Measurements from ENCODE around the gene AARS1.
"Not testable (repeated sequence)": the region's sequence is repeated elsewhere in the genome, so short reads cannot be mapped to it uniquely, and the experiment has no call there.

AARS1 gene

DNA sequence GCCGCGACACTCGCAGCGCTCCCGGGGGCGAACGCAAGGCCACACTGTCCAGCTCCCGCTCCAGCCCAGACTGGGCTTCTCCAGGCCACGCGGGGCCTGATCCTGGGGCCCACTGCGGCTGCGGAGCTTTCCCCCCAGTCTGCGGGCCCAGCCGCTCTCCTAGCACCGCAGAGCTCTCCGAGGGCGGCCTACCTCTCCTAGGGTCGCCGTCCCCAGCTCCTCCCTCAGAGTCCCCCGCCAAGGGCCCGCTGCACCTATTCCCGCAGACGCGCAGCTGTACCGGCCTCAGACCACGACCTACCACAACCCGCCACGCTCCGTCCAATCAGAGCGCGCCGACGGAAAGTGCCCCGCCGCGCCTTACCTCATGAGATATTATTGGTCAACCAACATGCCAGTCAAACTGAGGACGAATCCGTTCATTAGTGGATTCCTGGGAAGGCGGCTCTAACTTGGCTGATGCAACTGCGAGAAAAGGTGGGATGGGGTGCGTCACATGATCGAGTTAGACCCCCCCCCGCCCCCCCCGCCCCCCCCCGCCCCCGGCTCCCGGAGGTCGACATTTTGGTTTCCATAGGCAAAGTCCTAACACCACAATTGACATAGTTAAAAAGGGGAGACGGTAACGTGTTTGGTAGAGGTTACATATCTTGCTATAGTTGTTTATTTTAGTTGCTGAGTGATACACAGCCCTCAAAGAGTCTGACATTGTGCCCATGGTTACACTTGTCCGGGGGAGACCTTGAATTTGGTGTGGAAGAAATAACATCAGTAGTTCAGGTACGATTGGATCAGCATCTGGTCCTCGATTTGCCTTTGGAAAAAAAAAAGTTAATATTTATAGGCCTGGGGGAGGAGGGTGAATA lies at the start of gene AARS1:
Gene AARS1, minus strand, starts transcription at position 278 of the 866 bp plus-strand sequence. CDS start 6,743 bp downstream, outside the sequence.
- DNase-seq (ENCODE audit: low read depth in 2 of 2): peak; percentile 86 to 92

DNA sequence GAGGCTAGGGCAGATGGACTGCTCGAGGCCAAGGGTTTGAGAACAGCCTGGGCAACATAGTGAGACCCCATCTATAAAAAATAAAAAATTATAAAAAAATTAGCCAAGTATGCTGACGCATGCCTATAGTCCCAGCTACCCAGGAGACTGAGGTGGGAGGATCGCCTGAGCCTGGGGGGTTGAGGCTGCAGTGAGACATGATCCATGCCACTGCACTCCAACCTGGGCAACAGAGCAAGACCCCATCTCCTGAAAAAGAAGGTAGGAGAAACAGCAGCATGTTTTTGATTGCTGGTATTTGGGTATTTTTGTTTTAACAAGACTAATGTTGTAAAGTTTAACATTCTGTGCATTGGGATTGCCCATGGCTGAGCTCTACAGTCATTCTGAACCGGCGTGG lies 48.5 kb upstream of the AARS1 start:
- DNase-seq (ENCODE audit: low read depth in 2 of 2): no peak

DNA sequence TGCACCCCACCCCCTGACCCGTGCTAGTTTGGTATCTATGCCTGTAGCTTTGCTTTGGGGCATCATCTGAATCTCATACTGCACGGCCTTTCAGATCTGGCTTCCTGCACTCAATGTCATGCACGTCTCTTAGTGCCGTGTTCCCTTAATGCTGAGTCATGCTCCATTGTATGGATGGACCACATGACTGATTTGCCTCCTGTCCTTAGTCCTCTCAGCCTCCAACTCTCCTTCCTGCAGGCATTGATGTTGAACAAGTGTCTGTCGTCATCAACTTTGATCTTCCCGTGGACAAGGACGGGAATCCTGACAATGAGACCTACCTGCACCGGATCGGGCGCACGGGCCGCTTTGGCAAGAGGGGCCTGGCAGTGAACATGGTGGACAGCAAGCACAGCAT lies 43.4 kb upstream of the AARS1 start:
- DNase-seq (ENCODE audit: low read depth in 2 of 2): not testable (repeated sequence)

DNA sequence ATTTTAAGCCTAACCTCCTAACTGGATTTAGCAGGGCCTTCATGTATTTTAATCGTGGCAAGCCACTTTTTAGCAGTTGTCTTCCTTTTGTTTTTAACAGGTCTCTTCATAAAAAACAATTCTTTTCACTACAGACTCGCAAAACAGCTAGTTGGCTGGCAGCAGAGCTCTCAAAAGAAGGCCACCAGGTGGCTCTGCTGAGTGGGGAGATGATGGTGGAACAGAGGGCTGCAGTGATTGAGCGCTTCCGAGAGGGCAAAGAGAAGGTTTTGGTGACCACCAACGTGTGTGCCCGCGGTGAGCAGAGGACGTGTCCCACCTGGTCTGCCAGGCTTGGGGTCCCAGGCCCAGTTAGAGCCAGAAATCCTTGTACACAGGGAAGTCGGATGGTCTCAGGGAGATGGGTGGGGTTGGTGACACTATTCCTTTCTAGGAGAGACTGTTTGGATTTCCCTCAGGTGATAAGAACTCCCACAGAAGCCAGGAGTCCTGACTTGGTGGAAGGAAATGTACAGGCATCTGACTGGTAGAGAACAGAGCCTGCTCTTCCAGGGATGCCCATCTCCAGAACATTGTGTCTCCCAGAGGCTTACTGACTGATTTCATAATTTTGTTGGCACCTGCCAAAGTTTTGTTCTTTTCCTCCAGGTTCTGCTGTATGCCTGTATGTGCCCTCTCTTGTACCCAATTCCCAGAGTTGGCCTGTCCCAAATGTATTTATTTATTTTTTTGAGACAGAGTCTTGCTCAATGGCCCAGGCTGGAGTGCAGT lies 42.5 kb upstream of the AARS1 start:
- DNase-seq (ENCODE audit: low read depth in 2 of 2): no peak

DNA sequence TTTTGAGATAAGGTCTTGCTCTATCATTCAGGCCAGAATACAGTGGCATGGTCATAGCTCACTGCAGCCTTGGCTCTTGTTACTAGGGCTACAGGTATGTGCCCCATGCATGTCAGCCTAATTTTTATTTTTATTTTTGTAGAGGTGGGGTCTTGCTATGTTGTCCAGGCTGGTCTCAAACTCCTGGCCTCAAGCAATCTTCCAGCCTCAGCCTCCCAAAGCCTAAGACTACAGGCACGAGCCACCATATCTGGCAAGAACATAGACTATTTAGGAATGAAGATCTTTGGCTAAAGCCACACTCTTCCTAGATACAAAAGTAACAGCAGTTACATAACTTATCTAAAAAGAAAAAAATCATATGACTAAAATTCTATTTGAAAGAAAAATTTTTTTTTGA lies 41.8 kb upstream of the AARS1 start:
- DNase-seq (ENCODE audit: low read depth in 2 of 2): no peak

DNA sequence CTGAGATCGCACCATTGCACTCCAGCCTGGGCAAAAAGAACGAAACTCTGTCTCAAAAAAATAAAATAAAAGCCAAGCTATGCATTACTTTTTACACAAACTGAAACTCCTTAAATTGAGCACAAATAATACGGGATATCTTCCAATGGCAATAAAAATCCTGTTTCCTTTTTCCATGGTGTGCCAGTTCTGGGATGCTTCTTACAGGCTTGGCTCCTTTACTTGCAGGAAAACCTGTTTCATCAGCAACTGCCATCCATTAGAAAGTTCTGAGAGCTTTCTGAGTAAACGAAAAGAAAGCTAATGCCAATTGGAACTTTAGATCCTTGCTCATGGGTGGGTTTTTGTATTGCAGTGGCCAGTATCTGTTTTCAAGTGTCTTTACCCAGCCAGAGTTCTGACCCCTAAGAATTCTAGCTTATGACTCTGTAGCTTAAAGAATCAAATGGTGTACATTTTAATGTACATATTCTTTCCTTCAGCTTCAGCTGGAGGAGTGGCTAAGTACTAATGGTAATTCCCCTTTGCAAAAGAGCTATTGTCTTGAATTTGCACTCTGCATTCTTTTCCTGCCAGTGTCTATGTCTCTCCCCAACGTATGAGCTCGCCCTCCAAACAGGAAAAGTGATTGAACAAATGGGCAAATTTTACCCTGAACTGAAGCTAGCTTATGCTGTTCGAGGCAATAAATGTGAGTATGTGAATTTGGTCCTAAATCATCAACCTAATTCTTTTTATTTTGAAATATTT lies 35.9 kb upstream of the AARS1 start:
- no peak for DNase-seq (ENCODE audit: low read depth in 2 of 2)

DNA sequence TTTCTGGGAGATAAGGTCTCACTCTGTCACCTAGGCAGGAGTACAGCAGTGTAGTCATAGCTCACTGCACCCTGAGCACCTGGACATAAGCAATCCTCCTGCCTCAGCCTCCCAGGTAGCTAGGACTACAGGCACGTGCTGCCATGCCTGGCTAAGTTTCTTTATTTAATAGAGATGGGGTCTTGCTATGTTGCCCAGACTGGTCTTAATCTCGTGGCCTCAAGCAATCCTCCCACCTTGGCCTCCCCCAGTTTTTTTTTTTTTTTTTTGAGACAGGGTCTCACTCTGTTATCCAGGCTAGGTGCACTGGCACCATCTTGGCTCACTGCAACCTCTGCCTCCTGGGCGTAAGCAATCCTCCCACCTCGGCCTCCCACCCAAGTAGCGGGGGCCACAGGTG lies 30.8 kb upstream of the AARS1 start:
- no peak for DNase-seq (ENCODE audit: low read depth in 2 of 2)

DNA sequence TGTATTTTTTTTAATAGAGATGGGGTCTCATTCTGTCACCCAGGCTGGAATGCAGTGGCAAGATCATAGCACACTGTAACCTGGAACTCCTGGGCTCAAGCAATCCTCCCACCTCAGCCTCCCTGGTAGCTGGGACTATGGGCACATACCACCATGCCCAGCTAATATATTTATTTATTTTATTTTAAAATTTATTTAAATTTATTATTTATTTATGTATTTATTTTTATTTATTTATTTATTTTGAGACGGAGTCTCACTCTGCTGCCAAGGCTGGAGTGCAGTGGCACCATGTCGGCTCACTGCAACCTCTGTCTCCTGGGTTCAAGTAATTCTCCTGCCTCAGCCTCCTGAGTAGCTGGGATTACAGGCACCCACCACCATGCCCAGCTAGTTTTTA lies 18.4 kb upstream of the AARS1 start:
- DNase-seq (ENCODE audit: low read depth in 2 of 2): not testable (repeated sequence)

DNA sequence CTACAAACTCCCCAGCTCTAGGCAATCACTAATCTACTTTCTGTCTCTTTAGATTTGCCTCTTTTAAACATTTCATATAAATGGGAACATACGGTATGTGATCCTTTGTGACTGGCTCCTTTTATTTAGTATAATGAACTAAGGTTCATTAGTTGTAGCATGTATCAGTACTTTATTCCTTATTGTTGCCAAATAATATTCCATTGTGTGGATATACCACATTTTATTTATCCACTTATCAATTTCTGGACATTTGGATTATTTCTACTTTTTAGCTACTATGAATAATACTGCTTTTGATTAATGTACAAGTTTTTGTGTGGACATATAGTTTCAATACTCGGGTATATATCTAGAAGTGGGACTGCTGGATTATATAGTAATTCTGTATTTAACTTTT lies 17.6 kb upstream of the AARS1 start:
- no peak for DNase-seq (ENCODE audit: low read depth in 2 of 2)

DNA sequence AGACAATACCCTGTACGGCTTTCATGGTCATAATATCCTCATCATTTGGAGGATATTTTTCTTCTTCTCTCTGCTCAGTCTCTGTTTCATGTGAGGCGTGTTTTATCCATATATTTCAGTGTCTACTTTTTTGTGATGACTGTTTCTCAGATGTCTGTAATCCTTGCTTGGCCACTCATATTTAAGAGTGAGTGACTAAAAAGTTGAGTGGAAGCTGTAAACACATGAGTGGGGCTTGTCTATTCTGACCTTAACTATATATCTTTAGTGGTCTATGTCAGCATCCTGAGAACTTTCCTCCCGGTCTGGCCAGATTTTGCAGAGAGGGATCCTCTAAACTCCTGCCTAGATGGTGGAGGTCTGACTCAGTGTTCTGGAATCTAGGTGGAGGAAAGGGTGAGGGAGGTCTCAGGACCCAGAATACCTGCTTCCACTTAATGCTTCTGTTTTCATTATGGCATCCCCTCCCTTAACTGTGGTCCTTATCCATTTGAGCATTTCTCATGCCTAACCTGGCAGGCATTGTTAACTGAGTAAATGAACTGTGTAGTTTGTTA lies 15.7 kb upstream of the AARS1 start:
- DNase-seq (ENCODE audit: low read depth in 2 of 2): no peak

DNA sequence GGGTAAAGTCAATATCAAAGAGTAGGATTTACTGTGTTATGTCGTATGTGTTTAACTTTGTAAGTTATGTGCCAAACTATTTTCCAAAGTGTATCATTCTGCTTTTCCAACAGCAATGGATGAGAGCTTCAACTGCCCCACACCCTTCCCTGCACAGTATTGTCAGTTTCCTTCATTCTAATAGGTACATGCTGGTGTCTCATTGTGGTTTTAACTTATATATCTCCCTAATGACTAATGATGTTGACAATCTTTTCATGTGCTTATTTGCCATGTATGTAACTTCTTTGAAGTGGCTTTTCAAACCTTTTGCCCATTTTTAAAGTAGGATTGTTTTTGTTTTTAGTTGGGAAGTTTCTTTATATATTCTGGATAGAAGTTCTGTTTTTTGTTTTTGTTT lies 13.4 kb upstream of the AARS1 start:
- no peak for DNase-seq (ENCODE audit: low read depth in 2 of 2)

DNA sequence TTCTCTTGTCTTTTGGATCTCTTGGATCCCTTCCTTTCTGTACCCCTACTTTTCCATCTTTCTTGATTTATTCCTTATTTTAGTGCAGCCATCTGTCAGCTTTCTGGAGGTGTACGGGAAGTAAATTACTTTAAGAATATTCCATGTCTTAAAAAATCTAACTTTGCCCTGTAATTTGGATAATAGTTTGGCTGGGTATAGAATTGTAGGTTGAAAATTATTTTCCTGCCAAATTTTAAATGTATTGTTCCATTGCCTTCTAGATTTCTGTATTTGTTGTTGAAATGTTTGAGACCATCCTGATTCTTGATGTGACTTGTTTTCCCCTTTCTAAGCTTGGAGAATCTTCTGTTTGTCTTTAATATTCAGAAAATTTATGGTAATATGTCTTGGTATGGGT lies 11.8 kb upstream of the AARS1 start:
- DNase-seq (ENCODE audit: low read depth in 2 of 2): no peak

DNA sequence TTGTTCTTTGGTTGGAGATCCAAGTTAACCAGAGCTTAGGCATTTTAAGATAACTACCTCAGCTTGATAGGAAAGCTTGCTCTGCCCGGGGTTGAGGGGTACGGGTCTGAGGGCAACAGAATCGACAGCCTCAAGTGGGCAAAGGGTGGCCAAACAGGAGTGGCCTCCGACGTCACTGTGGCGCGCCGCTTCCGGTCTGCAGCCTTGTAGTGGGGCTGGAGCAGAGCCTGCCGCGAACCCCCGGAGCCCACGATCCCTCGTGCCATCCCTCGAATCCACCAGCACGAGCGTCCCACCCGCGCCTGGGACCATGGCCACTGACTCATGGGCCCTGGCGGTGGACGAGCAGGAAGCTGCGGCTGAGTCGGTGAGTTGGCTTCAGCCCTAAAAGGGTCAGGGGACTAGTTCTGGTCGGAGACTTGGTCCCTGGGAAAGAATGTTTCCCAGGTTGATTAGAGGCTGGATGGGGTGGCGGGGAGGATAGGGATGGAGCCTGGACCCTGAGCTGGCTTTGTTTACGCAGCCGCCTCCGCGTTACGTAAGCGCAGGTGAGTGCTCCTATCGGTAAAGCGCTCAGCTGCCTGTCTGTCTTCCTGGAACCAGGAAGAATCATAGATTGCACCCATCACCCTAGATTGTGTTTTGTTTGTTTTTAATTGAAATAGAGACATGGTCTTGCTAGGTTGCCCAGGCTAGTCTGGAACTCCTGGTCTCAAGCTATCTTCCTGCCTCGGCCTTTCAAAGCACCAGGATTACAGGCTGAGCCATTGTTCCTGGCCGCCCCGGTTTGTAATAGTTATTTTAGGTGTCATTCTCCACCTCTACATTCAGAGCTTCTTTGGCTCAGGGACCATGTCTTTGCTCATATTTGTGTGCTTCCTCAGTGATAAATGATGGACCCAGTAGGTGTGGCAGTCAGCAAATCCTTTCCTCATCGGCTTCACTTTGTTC lies 10.0 kb upstream of the AARS1 start, which contains the start of gene DDX19B:
Gene DDX19B, plus strand, starts transcription at position 199 of the 951 bp plus-strand sequence. Its CDS starts 112 bp downstream, at position 311.
- DNase-seq (ENCODE audit: low read depth in 2 of 2): peak; percentile 31 to 41

DNA sequence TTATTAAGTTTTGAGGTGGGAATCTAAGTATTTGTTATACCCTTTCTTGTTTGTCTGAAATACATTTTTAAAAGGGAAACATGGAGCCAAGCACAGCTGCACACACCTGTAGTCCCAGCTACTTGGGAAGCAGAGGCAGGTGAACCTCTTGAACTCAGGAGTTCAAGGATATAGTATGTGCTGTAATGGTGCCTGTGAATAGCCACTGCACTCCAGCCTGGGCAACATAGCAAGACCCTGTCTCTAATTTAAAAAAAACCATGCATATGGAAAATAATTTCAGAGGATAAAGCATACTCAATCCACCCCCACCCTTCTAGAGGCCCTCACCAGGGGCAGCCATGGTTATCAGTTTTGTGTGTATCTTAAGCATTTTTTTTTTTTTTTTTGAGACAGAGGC lies 6.3 kb upstream of the AARS1 start:
- no peak for DNase-seq (ENCODE audit: low read depth in 2 of 2)

DNA sequence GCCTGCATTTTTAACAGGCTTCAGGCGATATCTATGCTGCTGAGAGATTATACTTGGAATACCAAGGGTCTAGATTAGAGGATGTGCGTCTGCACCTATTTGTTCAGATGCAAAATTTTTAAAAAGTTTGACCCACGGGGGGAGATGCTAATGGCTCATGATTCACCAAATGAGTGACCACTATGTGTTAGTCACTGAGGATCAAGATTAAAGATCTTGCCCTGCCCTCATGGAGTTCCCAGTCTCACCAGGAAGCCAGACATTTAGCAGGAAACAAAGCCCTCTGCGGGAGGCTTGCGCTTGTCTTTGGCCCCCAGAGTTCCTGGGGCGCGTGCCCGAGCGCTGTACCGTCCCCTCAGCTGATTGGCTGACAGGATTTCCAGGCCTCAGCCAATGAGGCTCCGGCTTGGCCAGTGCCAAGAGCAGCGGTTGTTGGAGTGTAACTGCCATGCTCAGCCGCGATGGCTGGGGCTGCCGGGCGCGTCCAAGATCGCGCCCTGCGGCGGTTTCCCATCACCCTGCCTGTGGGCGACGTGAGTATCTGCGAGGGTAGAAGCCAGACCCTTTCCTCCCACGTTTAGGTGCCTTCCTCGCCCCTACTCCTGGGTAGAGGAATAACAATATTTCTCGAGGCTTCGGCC lies 5.2 kb upstream of the AARS1 start:
- DNase-seq (ENCODE audit: low read depth in 2 of 2): no peak

DNA sequence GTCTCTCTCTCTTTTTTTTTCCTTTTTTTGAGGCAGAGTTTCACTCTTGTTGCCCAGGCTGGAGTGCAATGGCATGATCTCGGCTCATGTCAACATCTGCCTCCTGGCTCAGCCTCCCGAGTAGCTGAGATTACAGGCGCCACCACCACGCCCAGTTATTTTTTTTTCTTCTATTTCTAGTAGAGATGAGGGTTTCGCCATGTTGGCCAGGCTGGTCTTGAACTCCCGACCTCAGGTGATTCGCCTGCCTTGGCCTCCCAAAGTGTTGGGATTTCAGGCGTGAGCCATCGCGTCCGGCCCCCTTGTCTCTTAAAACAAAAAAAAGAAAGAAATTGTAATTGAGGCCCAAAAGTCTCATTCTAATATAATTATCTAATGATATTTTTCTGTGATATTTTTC lies 2.8 kb upstream of the AARS1 start:
- DNase-seq (ENCODE audit: low read depth in 2 of 2): not testable (repeated sequence)

DNA sequence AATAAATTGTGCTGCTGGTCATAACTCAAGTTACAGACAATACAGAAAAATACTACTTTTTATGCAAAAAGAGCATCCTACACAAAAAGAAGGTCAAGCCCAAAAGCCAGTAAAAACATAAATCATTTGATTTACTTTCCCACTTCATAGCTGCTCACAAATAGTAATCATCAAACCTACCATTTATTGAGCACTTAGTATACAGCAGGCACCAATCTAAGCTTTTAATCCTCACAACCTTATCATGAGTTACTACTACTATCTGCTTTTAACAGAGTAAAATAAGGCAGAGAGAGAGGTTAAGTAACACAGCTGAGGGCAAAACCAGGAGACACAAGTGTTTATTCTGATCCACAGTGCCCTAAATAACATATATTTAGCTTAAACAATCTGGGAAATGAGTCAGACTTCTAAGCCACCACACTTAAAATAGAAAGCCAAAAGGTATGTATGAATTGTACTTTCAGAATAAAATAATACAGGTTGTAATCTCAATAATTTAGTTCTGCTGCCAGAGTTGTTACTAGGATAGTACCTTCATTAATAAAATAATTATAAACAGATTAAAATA lies 1.7 kb upstream of the AARS1 start:
- no peak for DNase-seq (ENCODE audit: low read depth in 2 of 2)

DNA sequence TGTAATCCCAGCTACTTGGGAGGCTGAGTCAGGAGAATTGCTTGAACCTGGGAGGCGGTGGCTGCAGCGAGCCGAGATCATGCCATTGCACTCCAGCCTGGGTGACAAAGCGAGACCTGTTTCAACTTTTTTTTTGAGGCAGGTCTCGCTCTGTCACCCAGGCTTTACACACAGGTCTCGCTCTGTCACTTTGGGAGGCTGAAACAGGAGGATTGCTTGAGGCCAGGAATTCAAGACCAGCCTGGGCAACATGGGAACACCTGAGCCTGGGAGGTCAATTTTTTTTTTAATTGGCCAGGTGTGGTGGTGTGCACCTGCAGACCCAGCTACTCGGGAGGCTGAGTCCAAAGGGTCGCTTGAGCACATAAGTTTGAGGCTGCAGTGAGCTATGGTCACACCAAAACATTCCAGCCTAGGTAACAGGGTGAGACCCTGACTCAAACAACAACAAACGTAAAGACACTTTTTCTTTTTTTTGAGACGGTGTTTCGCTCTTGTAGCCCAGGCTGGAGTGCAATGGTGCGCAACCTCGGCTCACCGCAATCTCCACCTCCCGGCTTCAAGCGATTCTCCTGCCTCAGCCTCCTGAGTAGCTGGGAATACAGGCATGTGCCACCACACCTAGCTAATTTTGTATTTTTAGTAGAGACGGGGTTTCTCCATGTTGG lies 1.9 kb downstream of the AARS1 start:
- not testable (repeated sequence) for DNase-seq (ENCODE audit: low read depth in 2 of 2)

DNA sequence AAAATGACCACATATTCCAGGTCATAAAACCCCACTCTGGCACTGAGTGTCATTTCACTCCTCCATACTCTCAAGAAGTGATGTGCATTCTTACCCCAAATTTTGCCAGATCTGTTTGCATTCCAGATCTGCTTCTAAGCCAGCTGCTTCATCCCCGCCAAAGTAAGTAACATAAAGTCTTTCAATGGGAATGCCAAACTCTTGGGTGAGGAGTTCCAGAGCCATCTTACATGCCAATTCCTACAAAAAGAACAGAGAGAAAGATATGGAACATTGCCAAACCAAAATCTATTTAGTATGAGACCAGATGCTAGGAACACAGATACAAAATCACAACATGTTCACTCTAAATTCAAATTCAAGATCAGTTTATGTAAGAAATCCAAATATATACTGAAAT lies 12.9 kb downstream of the AARS1 start:
- no peak for DNase-seq (ENCODE audit: low read depth in 2 of 2)

Measured in activated CD4-positive, alpha-beta T cell treated with anti-CD3 and anti-CD28 coated beads for 24 hours (primary cell).